Endothelial cell of umbilical vein (primary cell): ENCODE data around the gene SLC46A1. TPM values are rescaled to one million over a fixed set of nuclear protein-coding genes. Genes with fewer than 3 reads are reported as not detected.

Experiments used
- BruUV-seq: library from RNA; stranded (reverse); fragments of 400-500 nt; replicated peaks from 2 replicates; lab custom pipeline; 2021; lab: Mats Ljungman, UMichigan
- CTCF ChIA-PET: fragments of 300-600, 350-600 bp; sonication (Branson Sonifier 250); formaldehyde crosslinking; loops from one replicate; lab custom pipeline; 2021; ENCODE audit warnings: antibody characterized with exemption, inconsistent platforms; lab: Charles Lee
- POLR2A ChIA-PET: fragments of 300-600, 350-600 bp; sonication (Branson Sonifier 250); formaldehyde crosslinking; loops from one replicate; lab custom pipeline; 2021; ENCODE audit warnings: antibody characterized with exemption, inconsistent platforms; lab: Charles Lee
- DNase-seq: peaks from one replicate; pipeline ENCODE4 v3.0.0-alpha.2; 2011; ENCODE audit warnings: low read depth, low spot score
- FAIRE-seq: peaks from 2 replicates; lab custom pipeline; 2011; peaks lifted over from hg19 to GRCh38; lab: Jason Lieb, UNC
- H2AFZ ChIP-seq: 2 replicates; pipeline ENCODE4 v1.6.0; 2012; ENCODE audit warnings: low read depth, low read length, control low read depth, inconsistent platforms
- H3K27ac ChIP-seq: 2 replicates; pipeline ENCODE4 v1.5.1; 2011; ENCODE audit warnings: low read depth, mild to moderate bottlenecking, control low read depth, low read length, moderate library complexity; ENCODE audit not compliant: insufficient read depth
- H3K27me3 ChIP-seq, 2 experiments: 2 replicates each; pipeline versions ENCODE4 v1.6.0 to v1.6.1; 2011; ENCODE audit warnings: low read length in 2 of 2, mixed read lengths in 1 of 2; ENCODE audit not compliant: control insufficient read depth in 2 of 2, insufficient read depth in 2 of 2
- H3K36me3 ChIP-seq, 2 experiments: 2 replicates in 1 of 2; 3 replicates in 1 of 2; pipeline ENCODE4 v1.5.1; 2011; ENCODE audit warnings: low read length in 2 of 2, mild to moderate bottlenecking in 1 of 2, moderate library complexity in 1 of 2; ENCODE audit not compliant: control insufficient read depth in 2 of 2, insufficient read depth in 2 of 2; ENCODE audit errors: extremely low read depth in 1 of 2
- H3K4me1 ChIP-seq: 3 replicates; pipeline ENCODE4 v1.5.1; 2011; ENCODE audit warnings: mild to moderate bottlenecking, low read length; ENCODE audit not compliant: control insufficient read depth, insufficient read depth; ENCODE audit errors: extremely low read depth
- H3K4me2 ChIP-seq: 2 replicates; pipeline ENCODE4 v1.6.1; 2011; ENCODE audit warnings: low read length, control low read depth, mixed read lengths; ENCODE audit not compliant: insufficient read depth
- H3K4me3 ChIP-seq, 3 experiments: fragments of 200-600 bp in 1 of 3; sonication (generic), shearing (Covaris generic) in 1 of 3; replicated peaks in 1 of 3; 2 replicates each; pipeline ENCODE4 v1.5.1; 2011 to 2016; ENCODE audit warnings: control low read depth in 3 of 3, low read length in 3 of 3, mild to moderate bottlenecking in 2 of 3, inconsistent platforms in 1 of 3, low read depth in 1 of 3, moderate library complexity in 1 of 3; ENCODE audit not compliant: insufficient read depth in 1 of 3
- H3K79me2 ChIP-seq: 2 replicates; pipeline ENCODE4 v1.6.0; 2012; ENCODE audit warnings: low read length, inconsistent platforms; ENCODE audit not compliant: control insufficient read depth, insufficient read depth
- H3K9ac ChIP-seq: replicated peaks from 2 replicates; pipeline ENCODE3; 2011; ENCODE audit warnings: low read length, control low read depth; ENCODE audit not compliant: insufficient read depth; ENCODE audit errors: extremely low read depth
- H3K9me1 ChIP-seq: replicated peaks from 3 replicates; pipeline ENCODE4 v1.6.0; 2011; ENCODE audit warnings: mild to moderate bottlenecking, low read length; ENCODE audit not compliant: control insufficient read depth, insufficient read depth; ENCODE audit errors: extremely low read depth
- H3K9me3 ChIP-seq: replicated peaks from 2 replicates; pipeline ENCODE4 v1.5.1; 2012; ENCODE audit warnings: low read length, inconsistent platforms; ENCODE audit not compliant: control insufficient read depth, insufficient read depth
- H4K20me1 ChIP-seq: replicated peaks from 2 replicates; pipeline ENCODE3; 2011; ENCODE audit warnings: mild to moderate bottlenecking, low read length; ENCODE audit not compliant: control insufficient read depth, insufficient read depth; ENCODE audit errors: extremely low read depth
- CTCF ChIP-seq, 2 donors: IDR thresholded peaks; 1 replicate in 1 of 2; 2 replicates in 1 of 2; pipeline ENCODE4 v1.5.1; 2011; ENCODE audit warnings: low read length in 2 of 2, mild to moderate bottlenecking in 2 of 2, moderate library complexity in 2 of 2, control low read depth in 1 of 2, inconsistent platforms in 1 of 2, low read depth in 1 of 2; ENCODE audit not compliant: insufficient read depth in 1 of 2; ENCODE audit errors: extremely low read depth in 1 of 2
- EZH2 ChIP-seq: IDR thresholded peaks from 2 replicates; pipeline ENCODE4 v1.6.1; 2012; ENCODE audit warnings: borderline replicate concordance, low read depth, mild to moderate bottlenecking, moderate library complexity, low read length, inconsistent platforms; ENCODE audit not compliant: severe bottlenecking
- GATA2 ChIP-seq: IDR thresholded peaks from 2 replicates; pipeline ENCODE4 v1.7.0; 2011; ENCODE audit warnings: low read depth, mild to moderate bottlenecking, moderate library complexity, mixed read lengths, low read length; ENCODE audit not compliant: insufficient read length, insufficient read depth
- MYC ChIP-seq: IDR thresholded peaks from one replicate; pipeline ENCODE4 v1.6.1; 2011; ENCODE audit warnings: mild to moderate bottlenecking, low read depth, low read length
- POLR2A ChIP-seq: IDR thresholded peaks from 2 replicates; pipeline ENCODE4 v1.6.1; 2012; ENCODE audit warnings: low read depth, mild to moderate bottlenecking, control low read depth, low read length
- dilution Hi-C: fragments of 300-500 bp; cut with MboI; formaldehyde crosslinking; loops from one replicate; pipeline ENCODE4 v1.15.0; 2019; ENCODE audit warnings: low sequenced_read_pairs; ENCODE audit not compliant: extremely low pct_ligation_motif_present
- intact Hi-C: fragments of 100-400 bp; cut with micrococcal nuclease; formaldehyde crosslinking; loops from one replicate; pipeline ENCODE4 v1.10.0; 2022
- polyA plus RNA-seq, 4 experiments: library from polyadenylated mRNA; depleted of rRNA in 3 of 4; stranded (reverse) in 3 of 4; unstranded in 1 of 4; fragments of >200 nt; gene quantifications; 2 replicates each; pipeline versions ENCODE4 v1.2.1 to v1.2.3, GENCODE V29; 2011 to 2012; ENCODE audit warnings: missing spikeins in 1 of 4
- total RNA-seq: library from RNA; stranded (reverse); gene quantifications from 2 replicates; pipeline ENCODE4 v1.2.3, GENCODE V29; 2021

The SLC46A1 gene
- total and polyA plus RNA-seq, 2 donors (not counting 3 experiments of a cell fraction or from before 2014, with no cell fraction given), result 2.6 to 4.1 TPM

- no peaks in the 10 kb centered on the region for H3K9me3 ChIP-seq
- no TSS peak for BruUV-seq
- H3K4me3 ChIP-seq, result no peak within 1 kb of the TSS
- TF ChIP-seq MYC (no peak), EZH2 (no peak), POLR2A (no peak), GATA2 (no peak), CTCF (IDR thresholded peaks at IDR 0.05; ENCODE audit: extremely low read depth in 1 of 2, insufficient read depth in 1 of 2, low read depth in 1 of 2, low read length in 2 of 2) (no peak)
- no peak within 1 kb of the TSS for H2AFZ ChIP-seq
- H3K27me3 ChIP-seq, result no peaks in the 10 kb centered on the region
- H3K27ac ChIP-seq, result no peak within 1 kb of the TSS
- dilution Hi-C loops (no loop called here), intact Hi-C loops (no loop called here)
- POLR2A ChIA-PET, result no interaction called here
- no peaks in the 10 kb centered on the region for H3K79me2 ChIP-seq
- H3K4me1 ChIP-seq, result no peaks in the 10 kb centered on the region
- no peaks in the 10 kb centered on the region for H4K20me1 ChIP-seq
- peaks cover 11 to 24% of the 10 kb centered on the region in 2 experiments for H3K36me3 ChIP-seq
- CTCF ChIA-PET, result interaction anchor here (1.8 kb wide), 1 partner anchor 52 kb away, joined by 5 read pairs; no protein-coding TSS in a partner anchor
- DNase-seq (no peak), FAIRE-seq (no peak)
- H3K9me1 ChIP-seq, result no peaks in the 10 kb centered on the region
- H3K4me2 ChIP-seq, result no peak within 1 kb of the TSS
- H3K9ac ChIP-seq, result no peak within 1 kb of the TSS
These were observed 41.2 kb downstream of the SLC46A1 start, which contains the start of gene SEBOX for GRCh38 chr17:28364665-28365363. Gene SEBOX (minus strand): TSS chr17:28365199. CDS start chr17:28365151, 48 bp downstream.
